ENCODE results near the gene RIN2.
"Not testable (repeated sequence)": the region's sequence is repeated elsewhere in the genome, so short reads cannot be mapped to it uniquely, and the experiment has no call there.

RIN2 gene

GRCh38 chr20:19738951-19739350, 19.1 kb upstream of the RIN2 start:
- DNase-seq (ENCODE audit: low read depth), result no peak

GRCh38 chr20:19739351-19739750, 18.7 kb upstream of the RIN2 start:
- no peak for DNase-seq (ENCODE audit: low read depth)

GRCh38 chr20:19740512-19740911, 17.5 kb upstream of the RIN2 start:
- no peak for DNase-seq (ENCODE audit: low read depth)

GRCh38 chr20:19741924-19742323, 16.1 kb upstream of the RIN2 start:
- DNase-seq (ENCODE audit: low read depth), result no peak

- DNase-seq (ENCODE audit: low read depth), result no peak
Observed at GRCh38 chr20:19742974-19743639, 15.0 kb upstream of the RIN2 start.

- no peak for DNase-seq (ENCODE audit: low read depth)
Observed at GRCh38 chr20:19743640-19743995, 14.4 kb upstream of the RIN2 start.

GRCh38 chr20:19745106-19745505, 13.0 kb upstream of the RIN2 start:
- DNase-seq (ENCODE audit: low read depth), result no peak

- DNase-seq (ENCODE audit: low read depth), result no peak
Observed at GRCh38 chr20:19745584-19745983, 12.5 kb upstream of the RIN2 start.

- DNase-seq (ENCODE audit: low read depth), result no peak
Observed at GRCh38 chr20:19746396-19746795, 11.7 kb upstream of the RIN2 start.

GRCh38 chr20:19747903-19748302, 10.2 kb upstream of the RIN2 start:
- no peak for DNase-seq (ENCODE audit: low read depth)

GRCh38 chr20:19748681-19749080, 9.4 kb upstream of the RIN2 start:
- no peak for DNase-seq (ENCODE audit: low read depth)

- DNase-seq (ENCODE audit: low read depth), result no peak
Observed at GRCh38 chr20:19749618-19750071, 8.4 kb upstream of the RIN2 start.

- no peak for DNase-seq (ENCODE audit: low read depth)
Observed at GRCh38 chr20:19750101-19750606, 7.9 kb upstream of the RIN2 start.

- DNase-seq (ENCODE audit: low read depth), result no peak
Observed at GRCh38 chr20:19750907-19751636, 7.0 kb upstream of the RIN2 start.

GRCh38 chr20:19754201-19754600, 3.9 kb upstream of the RIN2 start:
- not testable (repeated sequence) for DNase-seq (ENCODE audit: low read depth)

GRCh38 chr20:19756761-19757486, 1.1 kb upstream of the RIN2 start:
- DNase-seq (ENCODE audit: low read depth), result no peak

- DNase-seq (ENCODE audit: low read depth), result no peak
Observed at GRCh38 chr20:19757487-19758132, 448 bp upstream of the RIN2 start.

GRCh38 chr20:19758501-19759331, 658 bp downstream of the RIN2 start:
- no peak for DNase-seq (ENCODE audit: low read depth)

- no peak for DNase-seq (ENCODE audit: low read depth)
Observed at GRCh38 chr20:19760371-19760721, 2.3 kb downstream of the RIN2 start.

- no peak for DNase-seq (ENCODE audit: low read depth)
Observed at GRCh38 chr20:19761326-19761725, 3.3 kb downstream of the RIN2 start.

GRCh38 chr20:19761841-19762240, 3.8 kb downstream of the RIN2 start:
- no peak for DNase-seq (ENCODE audit: low read depth)

- no peak for DNase-seq (ENCODE audit: low read depth)
Observed at GRCh38 chr20:19764207-19764606, 6.1 kb downstream of the RIN2 start.

Data from stimulated activated CD8-positive, alpha-beta memory T cell treated with anti-CD3 and anti-CD28 coated beads, Interleukin-12 subunit alpha, Interleukin-12 subunit beta, amount 100 ng/mL, for 4 hours (primary cell).